ENCODE data around the gene PRKG1. TPM values are rescaled to one million over a fixed set of nuclear protein-coding genes. Genes with fewer than 3 reads are reported as not detected.

Gene PRKG1
- total RNA-seq, 4 donors from 2014 or later: 0.63 to 4.3 (median 2.1) TPM

- no peak for TF ChIP-seq CTCF (IDR thresholded peaks at IDR 0.05)
- no peak for TF ChIP-seq POLR2A (IDR thresholded peaks at IDR 0.05)
- intact Hi-C loops (cut with DNase I; ENCODE audit: low total_unique reads): no loop called here
- DNase-seq (ENCODE audit: low spot score in 2 of 2): no peak
- WGBS, 2 donors: 86% methylated on average over 1 of the region's 1 CpG
- H3K4me3 ChIP-seq (ENCODE audit: low read depth, poor library complexity, severe bottlenecking): no peak overlapping the region
These were observed 1143.2 kb downstream of the PRKG1 start for GRCh38 chr10:52217531-52217930.

GRCh38 chr10:52220947-52221346 lies 1146.7 kb downstream of the PRKG1 start:
- DNase-seq (ENCODE audit: low spot score in 2 of 2): no peak
- intact Hi-C loops (cut with DNase I; ENCODE audit: low total_unique reads): no loop called here
- no peak overlapping the region for H3K4me3 ChIP-seq (ENCODE audit: low read depth, poor library complexity, severe bottlenecking)
- WGBS, 2 donors: 93 to 94% methylated on average over 3 of the region's 3 CpGs
- TF ChIP-seq CTCF (IDR thresholded peaks at IDR 0.05): no peak
- no peak for TF ChIP-seq POLR2A (IDR thresholded peaks at IDR 0.05)

GRCh38 chr10:52221923-52222322 lies 1147.6 kb downstream of the PRKG1 start:
- intact Hi-C loops (cut with DNase I; ENCODE audit: low total_unique reads): no loop called here
- no peak overlapping the region for H3K4me3 ChIP-seq (ENCODE audit: low read depth, poor library complexity, severe bottlenecking)
- 71 to 84% methylated on average over 4 of the region's 4 CpGs for WGBS, 2 donors
- DNase-seq (ENCODE audit: low spot score in 2 of 2): no peak
- TF ChIP-seq POLR2A (IDR thresholded peaks at IDR 0.05) (no peak), CTCF (IDR thresholded peaks at IDR 0.05) (no peak)

- WGBS, 2 donors: 24 to 27% methylated on average over 1 of the region's 1 CpG
- intact Hi-C loops (cut with DNase I; ENCODE audit: low total_unique reads): no loop called here
These were observed 1152.0 kb downstream of the PRKG1 start for GRCh38 chr10:52226197-52226847.

GRCh38 chr10:52228556-52228955 lies 1154.3 kb downstream of the PRKG1 start:
- TF ChIP-seq POLR2A (IDR thresholded peaks at IDR 0.05): no peak
- TF ChIP-seq CTCF (IDR thresholded peaks at IDR 0.05): no peak
- 41 to 59% methylated on average over 2 of the region's 2 CpGs for WGBS, 2 donors

More at GRCh38 chr10:52226197-52226847, 1152.0 kb downstream of the PRKG1 start:
- no peak overlapping the region for H3K4me3 ChIP-seq (ENCODE audit: low read depth, poor library complexity, severe bottlenecking)
- TF ChIP-seq CTCF (IDR thresholded peaks at IDR 0.05): no peak
- no peak for DNase-seq (ENCODE audit: low spot score in 2 of 2)

More at GRCh38 chr10:52228556-52228955, 1154.3 kb downstream of the PRKG1 start:
- DNase-seq (ENCODE audit: low spot score in 2 of 2): no peak
- no peak overlapping the region for H3K4me3 ChIP-seq (ENCODE audit: low read depth, poor library complexity, severe bottlenecking)
- intact Hi-C loops (cut with DNase I; ENCODE audit: low total_unique reads): no loop called here
